ENCODE results near the gene GUCY1B1.
A peak's percentile ranks its signal among the peaks of the same experiment; 100 is the strongest.

The GUCY1B1 gene

GRCh38 chr4:155800685-155801343, 42.0 kb downstream of the GUCY1B1 start:
- no peak for DNase-seq

- no peak for DNase-seq
Observed at GRCh38 chr4:155802190-155802959, 43.6 kb downstream of the GUCY1B1 start.

GRCh38 chr4:155805016-155805415, 46.2 kb downstream of the GUCY1B1 start:
- DNase-seq: no peak

GRCh38 chr4:155807021-155807420, 48.2 kb downstream of the GUCY1B1 start:
- DNase-seq: no peak

- DNase-seq: peak; percentile 75
Observed at GRCh38 chr4:155809835-155810234, 51.0 kb downstream of the GUCY1B1 start.

- no peak for DNase-seq
Observed at GRCh38 chr4:155811083-155811482, 52.3 kb downstream of the GUCY1B1 start.

- no peak for DNase-seq
Observed at GRCh38 chr4:155818639-155819038, 59.8 kb downstream of the GUCY1B1 start.

GRCh38 chr4:155819066-155819465, 60.2 kb downstream of the GUCY1B1 start:
- no peak for DNase-seq

- no peak for DNase-seq
Observed at GRCh38 chr4:155820887-155821518, 62.2 kb downstream of the GUCY1B1 start.

- DNase-seq: no peak
Observed at GRCh38 chr4:155822572-155822971, 63.8 kb downstream of the GUCY1B1 start.

GRCh38 chr4:155828628-155829027, 69.8 kb downstream of the GUCY1B1 start:
- DNase-seq: no peak

GRCh38 chr4:155832664-155833063, 73.8 kb downstream of the GUCY1B1 start:
- no peak for DNase-seq

- no peak for DNase-seq
Observed at GRCh38 chr4:155837203-155837796, 78.5 kb downstream of the GUCY1B1 start.

- DNase-seq: no peak
Observed at GRCh38 chr4:155842080-155842479, 83.3 kb downstream of the GUCY1B1 start.

GRCh38 chr4:155846929-155847328, 88.1 kb downstream of the GUCY1B1 start:
- no peak for DNase-seq

GRCh38 chr4:155849042-155849441, 90.2 kb downstream of the GUCY1B1 start:
- no peak for DNase-seq

GRCh38 chr4:155853189-155853588, 94.4 kb downstream of the GUCY1B1 start:
- no peak for DNase-seq

- DNase-seq: no peak
Observed at GRCh38 chr4:155854582-155855226, 95.9 kb downstream of the GUCY1B1 start.

- DNase-seq: no peak
Observed at GRCh38 chr4:155855897-155856296, 97.1 kb downstream of the GUCY1B1 start.
